Measurements from ENCODE around the gene RFX2.
A peak's percentile ranks its signal among the peaks of the same experiment; 100 is the strongest.
"Not testable (repeated sequence)": the region's sequence is repeated elsewhere in the genome, so short reads cannot be mapped to it uniquely, and the experiment has no call there.

RFX2 gene

DNA sequence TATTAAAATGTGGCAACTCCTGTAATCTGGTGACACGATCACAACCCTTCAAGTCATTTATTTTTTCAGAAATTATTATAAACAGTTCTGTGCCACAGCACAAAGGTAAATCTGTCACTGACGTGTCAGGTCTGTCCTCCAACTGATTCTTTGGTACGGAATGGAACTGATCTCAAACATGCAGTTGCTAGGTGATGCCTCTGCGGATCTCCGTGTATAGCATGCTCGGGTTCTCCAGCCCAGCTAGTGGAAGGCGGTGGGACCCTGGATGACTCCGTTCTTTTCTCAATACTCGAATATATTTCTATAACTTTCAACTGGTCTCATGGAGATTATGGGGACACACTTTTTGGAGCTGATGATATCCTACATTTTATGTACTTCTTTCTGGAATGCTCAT is 143.4 kb downstream of the RFX2 start:
- POLR2A ChIA-PET: no interaction called here
- Histone ChIP-seq H3K4me3 (ENCODE audit: control insufficient read depth in 1 of 7, extremely low read depth in 1 of 7, insufficient read depth in 4 of 7, low read depth in 2 of 7, low read length in 6 of 7) (no peak overlapping the region), H3K9me3 (ENCODE audit: control extremely low read depth in 1 of 5, control insufficient read depth in 4 of 5, insufficient read depth in 2 of 5, low read depth in 1 of 5, low read length in 4 of 5) (no peaks in the 10 kb centered on the region), H3K36me3 (ENCODE audit: control insufficient read depth in 4 of 4, insufficient read depth in 4 of 4, low read length in 3 of 4) (peaks cover 0 to 43% (median 3%) of the 10 kb centered on the region in 4 experiments), H3K4me1 (ENCODE audit: control extremely low read depth in 1 of 4, control insufficient read depth in 4 of 4, insufficient read depth in 4 of 4, low read length in 3 of 4) (peaks cover 2 to 56% (median 43%) of the 10 kb centered on the region in 4 experiments), H3K27ac (ENCODE audit: insufficient read depth in 1 of 2, low read depth in 1 of 2, low read length in 2 of 2, poor library complexity in 1 of 2, severe bottlenecking in 2 of 2) (no peak overlapping the region), H3K27me3 (replicated peaks in 2 of 5; ENCODE audit: control insufficient read depth in 4 of 5, insufficient read depth in 5 of 5, low read length in 4 of 5) (no peaks in the 10 kb centered on the region)
- DNase-seq: no peak
- CTCF ChIA-PET: interaction anchor here (1.3 to 4.4 kb wide), 9 partner anchors 10 to 55 kb away, joined by 3 to 20 read pairs (median 8); no protein-coding TSS in a partner anchor
- 95% methylated on average over 6 of the region's 9 CpGs for whole genome bisulfite sequencing (ENCODE audit: insufficient coverage)

DNA sequence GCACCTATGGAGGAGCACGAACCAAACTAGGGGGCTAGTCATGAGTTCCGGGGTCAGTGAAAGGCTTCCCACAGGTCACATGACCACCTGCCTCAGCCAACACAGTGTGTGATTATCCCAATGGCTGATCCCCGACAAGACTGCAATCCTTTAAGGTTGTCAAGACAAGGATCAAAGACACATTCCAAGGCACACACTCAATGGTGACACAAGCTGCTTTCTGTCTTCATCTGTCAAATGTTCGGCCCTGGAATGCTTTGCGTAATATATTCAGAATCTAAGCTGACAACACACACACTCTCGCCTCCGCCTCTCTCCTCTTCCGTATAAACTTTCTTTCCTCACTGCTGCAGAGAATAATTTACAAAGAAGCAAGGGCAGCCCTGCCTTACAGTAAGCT is 144.1 kb downstream of the RFX2 start:
- Histone ChIP-seq H3K4me3 (ENCODE audit: control insufficient read depth in 1 of 7, extremely low read depth in 1 of 7, insufficient read depth in 4 of 7, low read depth in 2 of 7, low read length in 6 of 7) (no peak overlapping the region), H3K27me3 (replicated peaks in 2 of 5; ENCODE audit: control insufficient read depth in 4 of 5, insufficient read depth in 5 of 5, low read length in 4 of 5) (no peaks in the 10 kb centered on the region), H3K9me3 (ENCODE audit: control extremely low read depth in 1 of 5, control insufficient read depth in 4 of 5, insufficient read depth in 2 of 5, low read depth in 1 of 5, low read length in 4 of 5) (no peaks in the 10 kb centered on the region), H3K27ac (ENCODE audit: insufficient read depth in 1 of 2, low read depth in 1 of 2, low read length in 2 of 2, poor library complexity in 1 of 2, severe bottlenecking in 2 of 2) (no peak overlapping the region), H3K36me3 (ENCODE audit: control insufficient read depth in 4 of 4, insufficient read depth in 4 of 4, low read length in 3 of 4) (peaks cover 0 to 43% (median 3%) of the 10 kb centered on the region in 4 experiments), H3K4me1 (ENCODE audit: control extremely low read depth in 1 of 4, control insufficient read depth in 4 of 4, insufficient read depth in 4 of 4, low read length in 3 of 4) (peaks cover 0 to 57% (median 43%) of the 10 kb centered on the region in 4 experiments)
- POLR2A ChIA-PET: no interaction called here
- 94% methylated on average over 8 of the region's 8 CpGs for WGBS (ENCODE audit: insufficient coverage)
- DNase-seq: no peak
- CTCF ChIA-PET: interaction anchor here (0.9 to 3.3 kb wide), 5 partner anchors 18 to 56 kb away, joined by 3 to 19 read pairs (median 3); no protein-coding TSS in a partner anchor

DNA sequence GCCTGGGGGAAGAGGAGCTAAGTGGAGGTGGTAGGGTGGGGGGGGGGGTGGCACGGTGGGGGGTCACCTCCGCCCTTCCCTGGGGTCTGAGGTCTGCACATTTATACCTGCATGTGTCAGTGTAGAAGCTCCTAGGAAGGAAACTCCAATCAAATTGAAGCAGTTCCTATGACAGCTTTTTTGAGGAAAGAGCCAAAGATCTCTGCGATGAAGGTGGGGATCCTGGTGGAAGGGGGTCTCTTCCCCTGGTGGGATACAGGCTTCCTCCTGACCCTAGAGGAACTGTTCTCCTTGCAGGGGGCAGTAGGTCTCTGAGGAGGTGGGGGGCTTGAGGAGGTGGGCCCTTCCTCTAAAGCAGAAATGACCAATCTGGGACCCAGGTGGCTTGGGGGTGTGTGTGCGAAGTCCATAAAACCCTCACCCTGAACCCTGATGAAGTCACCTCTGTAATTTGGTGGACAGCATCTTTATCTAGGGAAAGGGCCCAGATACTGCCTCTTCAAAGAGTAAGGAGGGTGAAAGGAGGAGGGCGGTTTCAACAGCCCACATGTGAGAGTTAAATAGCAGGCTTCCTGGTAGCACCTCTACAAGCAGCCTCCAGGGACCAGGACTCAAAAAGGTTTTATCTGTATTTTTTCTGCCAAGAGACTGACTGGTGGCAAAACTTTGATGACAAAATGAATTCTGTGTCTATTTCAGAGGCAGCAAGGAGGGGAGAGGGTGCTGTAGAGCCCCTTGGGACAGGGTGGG is 145.3 kb downstream of the RFX2 start:
- no peak for DNase-seq
- CTCF ChIA-PET: interaction anchor here (0.7 kb wide), 1 partner anchor 12 kb away, joined by 3 read pairs; no protein-coding TSS in a partner anchor
- 91% methylated on average over 3 of the region's 5 CpGs for WGBS (ENCODE audit: insufficient coverage)

DNA sequence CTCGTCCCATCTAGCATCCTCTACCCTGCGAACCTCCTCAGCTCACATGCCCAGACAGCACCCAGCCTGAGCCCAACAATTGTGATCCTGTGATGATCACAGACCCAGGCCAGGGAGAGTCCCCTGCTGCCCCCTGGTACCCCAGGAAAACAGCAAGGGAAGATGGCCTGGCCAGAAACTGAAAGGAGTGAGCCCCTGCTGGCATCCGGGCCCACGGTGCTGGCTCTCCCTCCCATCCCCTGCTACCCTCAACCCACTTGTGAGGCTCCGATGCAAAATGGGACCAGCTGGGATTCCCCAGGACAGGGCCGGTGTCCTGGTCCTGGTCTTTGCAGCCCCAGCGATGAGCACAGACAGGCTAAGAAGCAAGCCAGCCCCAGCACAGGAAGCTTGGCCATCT is 146.4 kb downstream of the RFX2 start:
- POLR2A ChIA-PET: no interaction called here
- Histone ChIP-seq H3K27me3 (replicated peaks in 2 of 5; ENCODE audit: control insufficient read depth in 4 of 5, insufficient read depth in 5 of 5, low read length in 4 of 5) (no peaks in the 10 kb centered on the region), H3K4me1 (ENCODE audit: control extremely low read depth in 1 of 4, control insufficient read depth in 4 of 4, insufficient read depth in 4 of 4, low read length in 3 of 4) (peaks cover 0 to 64% (median 43%) of the 10 kb centered on the region in 4 experiments), H3K27ac (ENCODE audit: insufficient read depth in 1 of 2, low read depth in 1 of 2, low read length in 2 of 2, poor library complexity in 1 of 2, severe bottlenecking in 2 of 2) (peak overlapping the region in 1 of 2 experiments; percentile 52), H3K9me3 (ENCODE audit: control extremely low read depth in 1 of 5, control insufficient read depth in 4 of 5, insufficient read depth in 2 of 5, low read depth in 1 of 5, low read length in 4 of 5) (no peaks in the 10 kb centered on the region), H3K36me3 (ENCODE audit: control insufficient read depth in 4 of 4, insufficient read depth in 4 of 4, low read length in 3 of 4) (peaks cover 0 to 26% (median 2%) of the 10 kb centered on the region in 4 experiments), H3K4me3 (ENCODE audit: control insufficient read depth in 1 of 7, extremely low read depth in 1 of 7, insufficient read depth in 4 of 7, low read depth in 2 of 7, low read length in 6 of 7) (no peak overlapping the region)
- CTCF ChIA-PET: no interaction called here
- WGBS (ENCODE audit: insufficient coverage): 92% methylated on average over 7 of the region's 7 CpGs
- DNase-seq: no peak

More for the DNA sequence above, 145.3 kb downstream of the RFX2 start:
- Histone ChIP-seq H3K4me1 (ENCODE audit: control extremely low read depth in 1 of 4, control insufficient read depth in 4 of 4, insufficient read depth in 4 of 4, low read length in 3 of 4) (peaks cover 0 to 65% (median 46%) of the 10 kb centered on the region in 4 experiments), H3K4me3 (ENCODE audit: control insufficient read depth in 1 of 7, extremely low read depth in 1 of 7, insufficient read depth in 4 of 7, low read depth in 2 of 7, low read length in 6 of 7) (no peak overlapping the region), H3K27me3 (replicated peaks in 2 of 5; ENCODE audit: control insufficient read depth in 4 of 5, insufficient read depth in 5 of 5, low read length in 4 of 5) (no peaks in the 10 kb centered on the region), H3K9me3 (ENCODE audit: control extremely low read depth in 1 of 5, control insufficient read depth in 4 of 5, insufficient read depth in 2 of 5, low read depth in 1 of 5, low read length in 4 of 5) (no peaks in the 10 kb centered on the region), H3K27ac (ENCODE audit: insufficient read depth in 1 of 2, low read depth in 1 of 2, low read length in 2 of 2, poor library complexity in 1 of 2, severe bottlenecking in 2 of 2) (no peak overlapping the region), H3K36me3 (ENCODE audit: control insufficient read depth in 4 of 4, insufficient read depth in 4 of 4, low read length in 3 of 4) (peaks cover 0 to 34% (median 3%) of the 10 kb centered on the region in 4 experiments)
- POLR2A ChIA-PET: no interaction called here

DNA sequence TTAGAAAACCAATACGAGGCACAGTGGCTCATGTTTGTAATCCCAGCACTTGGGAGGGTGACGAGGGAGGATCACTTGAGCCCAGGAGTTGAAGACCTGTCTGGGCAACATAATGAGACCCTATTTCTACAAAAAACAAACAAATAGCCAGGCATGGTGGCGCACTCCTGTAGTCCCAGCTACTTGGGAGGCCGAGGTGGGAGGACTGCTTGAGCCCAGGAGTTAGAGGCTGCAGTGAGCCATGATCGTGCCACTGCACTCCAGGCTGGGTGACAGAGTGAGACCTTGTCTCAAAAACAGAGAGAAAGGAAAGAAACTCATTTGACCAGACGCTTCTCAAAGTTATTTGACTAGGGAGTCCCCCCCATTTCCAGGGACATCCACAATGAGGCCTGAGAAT is 147.0 kb downstream of the RFX2 start:
- Histone ChIP-seq H3K27ac (ENCODE audit: insufficient read depth in 1 of 2, low read depth in 1 of 2, low read length in 2 of 2, poor library complexity in 1 of 2, severe bottlenecking in 2 of 2) (peak overlapping the region in 1 of 2 experiments; percentile 52), H3K4me1 (ENCODE audit: control extremely low read depth in 1 of 4, control insufficient read depth in 4 of 4, insufficient read depth in 4 of 4, low read length in 3 of 4) (peaks cover 0 to 63% (median 39%) of the 10 kb centered on the region in 4 experiments), H3K36me3 (ENCODE audit: control insufficient read depth in 4 of 4, insufficient read depth in 4 of 4, low read length in 3 of 4) (peaks cover 0 to 22% (median 4%) of the 10 kb centered on the region in 4 experiments)
- CTCF ChIA-PET; H3K4me3 ChIP-seq (ENCODE audit: control insufficient read depth in 1 of 7, extremely low read depth in 1 of 7, insufficient read depth in 4 of 7, low read depth in 2 of 7, low read length in 6 of 7); H3K9me3 ChIP-seq (ENCODE audit: control extremely low read depth in 1 of 5, control insufficient read depth in 4 of 5, insufficient read depth in 2 of 5, low read depth in 1 of 5, low read length in 4 of 5); DNase-seq; H3K27me3 ChIP-seq (replicated peaks in 2 of 5; ENCODE audit: control insufficient read depth in 4 of 5, insufficient read depth in 5 of 5, low read length in 4 of 5); POLR2A ChIA-PET: not testable (repeated sequence)
- WGBS (ENCODE audit: insufficient coverage): 99% methylated on average over 6 of the region's 6 CpGs

DNA sequence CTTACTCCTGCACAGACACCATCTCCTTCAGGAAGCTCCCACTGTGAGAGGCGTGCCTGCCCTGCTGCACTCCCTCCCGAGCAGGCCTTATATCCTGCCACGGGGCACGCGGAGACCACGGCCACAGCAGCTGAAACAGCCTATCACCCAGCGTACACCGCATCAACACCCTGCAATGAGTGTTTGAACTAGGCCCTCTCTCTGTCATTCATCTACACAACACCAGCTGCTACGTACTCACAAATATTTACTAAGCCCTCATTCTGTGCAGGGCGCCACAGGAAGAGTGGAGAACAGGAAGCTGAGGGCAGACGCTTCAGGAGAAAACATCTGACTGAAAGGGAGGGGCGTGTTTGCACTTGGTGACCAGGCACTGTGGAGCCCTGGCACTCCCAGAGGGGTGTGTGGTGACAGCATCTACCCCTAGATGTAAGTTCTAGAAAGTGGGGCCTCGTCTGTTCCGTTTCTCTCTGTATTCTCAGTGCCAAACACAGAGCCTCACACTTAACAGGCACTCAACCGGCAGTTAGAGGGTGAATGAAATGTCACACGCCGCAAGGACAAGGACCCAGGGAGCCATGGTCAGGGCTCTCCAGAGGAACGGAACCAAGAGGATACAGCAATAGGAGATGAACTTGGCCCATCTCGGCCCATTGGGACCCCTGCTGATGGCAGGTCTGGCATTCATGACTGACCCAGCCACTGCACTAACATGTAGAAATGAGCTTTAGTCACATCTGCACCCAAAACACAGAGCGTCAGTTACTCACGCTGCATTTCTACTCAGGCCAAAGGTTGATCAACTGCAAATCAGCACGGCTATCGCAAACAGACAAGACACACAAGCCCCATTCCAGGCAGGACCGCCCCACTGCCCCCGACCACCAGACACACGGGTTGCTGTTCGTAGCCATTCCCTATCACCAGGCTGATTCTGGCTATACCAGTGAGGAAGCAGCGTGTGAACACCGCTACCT is 148.0 kb downstream of the RFX2 start:
- peak overlapping the region in 6 of 7 experiments; percentile 3 to 70 (median 42) for H3K4me3 ChIP-seq (ENCODE audit: control insufficient read depth in 1 of 7, extremely low read depth in 1 of 7, insufficient read depth in 4 of 7, low read depth in 2 of 7, low read length in 6 of 7)
- POLR2A ChIA-PET: interaction anchor here (0.6 to 1.4 kb wide), 2 partner anchors 11 to 1234 kb away, joined by 3 read pairs; no protein-coding TSS in a partner anchor

More for the DNA sequence above, 148.0 kb downstream of the RFX2 start:
- H3K36me3 ChIP-seq (ENCODE audit: control insufficient read depth in 4 of 4, insufficient read depth in 4 of 4, low read length in 3 of 4): peaks cover 0 to 26% (median 4%) of the 10 kb centered on the region in 4 experiments
- no peaks in the 10 kb centered on the region for H3K27me3 ChIP-seq (replicated peaks in 2 of 5; ENCODE audit: control insufficient read depth in 4 of 5, insufficient read depth in 5 of 5, low read length in 4 of 5)
- CTCF ChIA-PET: interaction anchor here (0.6 to 2.4 kb wide), 4 partner anchors 10 to 158 kb away, joined by 3 to 9 read pairs (median 4); no protein-coding TSS in a partner anchor
- H3K9me3 ChIP-seq (ENCODE audit: control extremely low read depth in 1 of 5, control insufficient read depth in 4 of 5, insufficient read depth in 2 of 5, low read depth in 1 of 5, low read length in 4 of 5): no peaks in the 10 kb centered on the region
- DNase-seq: peak; percentile 65 to 93 (median 89)
- 45% methylated on average over 26 of the region's 29 CpGs for WGBS (ENCODE audit: insufficient coverage)
- peaks cover 0 to 55% (median 34%) of the 10 kb centered on the region in 4 experiments for H3K4me1 ChIP-seq (ENCODE audit: control extremely low read depth in 1 of 4, control insufficient read depth in 4 of 4, insufficient read depth in 4 of 4, low read length in 3 of 4)
- peak overlapping the region; percentile 41 to 52 for H3K27ac ChIP-seq (ENCODE audit: insufficient read depth in 1 of 2, low read depth in 1 of 2, low read length in 2 of 2, poor library complexity in 1 of 2, severe bottlenecking in 2 of 2)
